ENCODE results near the gene AKAP6.

AKAP6 gene

GRCh38 chr14:32399920-32400319, 70.8 kb downstream of the AKAP6 start:
- H3K4me3 Mint-ChIP-seq = no peak overlapping the region
- H3K36me3 Mint-ChIP-seq (ENCODE audit: low read depth) = no peaks in the 10 kb centered on the region
- H3K4me1 Mint-ChIP-seq (ENCODE audit: low read depth) = no peaks in the 10 kb centered on the region
- no peaks in the 10 kb centered on the region for H3K9me3 Mint-ChIP-seq
- no peaks in the 10 kb centered on the region for H3K27me3 Mint-ChIP-seq (ENCODE audit: low read depth)
- no peak overlapping the region for H3K27ac Mint-ChIP-seq

- Mint-ChIP-seq H3K4me3 (no peak overlapping the region), H3K4me1 (ENCODE audit: low read depth) (no peaks in the 10 kb centered on the region), H3K27ac (no peak overlapping the region), H3K36me3 (ENCODE audit: low read depth) (no peaks in the 10 kb centered on the region), H3K9me3 (no peaks in the 10 kb centered on the region), H3K27me3 (ENCODE audit: low read depth) (no peaks in the 10 kb centered on the region)
These were observed 71.4 kb downstream of the AKAP6 start for GRCh38 chr14:32400480-32400879.

- Mint-ChIP-seq H3K4me1 (ENCODE audit: low read depth) (no peaks in the 10 kb centered on the region), H3K27ac (no peak overlapping the region), H3K4me3 (no peak overlapping the region), H3K36me3 (ENCODE audit: low read depth) (no peaks in the 10 kb centered on the region), H3K27me3 (ENCODE audit: low read depth) (no peaks in the 10 kb centered on the region), H3K9me3 (no peaks in the 10 kb centered on the region)
These were observed 73.9 kb downstream of the AKAP6 start for GRCh38 chr14:32403021-32403420.

GRCh38 chr14:32403688-32404087, 74.6 kb downstream of the AKAP6 start:
- H3K4me1 Mint-ChIP-seq (ENCODE audit: low read depth) = no peaks in the 10 kb centered on the region
- no peaks in the 10 kb centered on the region for H3K9me3 Mint-ChIP-seq
- no peaks in the 10 kb centered on the region for H3K27me3 Mint-ChIP-seq (ENCODE audit: low read depth)
- H3K36me3 Mint-ChIP-seq (ENCODE audit: low read depth) = no peaks in the 10 kb centered on the region
- H3K27ac Mint-ChIP-seq = no peak overlapping the region
- H3K4me3 Mint-ChIP-seq = no peak overlapping the region

GRCh38 chr14:32404784-32405573, 75.9 kb downstream of the AKAP6 start:
- Mint-ChIP-seq H3K36me3 (ENCODE audit: low read depth) (no peaks in the 10 kb centered on the region), H3K27me3 (ENCODE audit: low read depth) (no peaks in the 10 kb centered on the region), H3K4me3 (no peak overlapping the region), H3K4me1 (ENCODE audit: low read depth) (no peaks in the 10 kb centered on the region), H3K9me3 (no peaks in the 10 kb centered on the region), H3K27ac (no peak overlapping the region)

- H3K4me1 Mint-ChIP-seq (ENCODE audit: low read depth) = no peaks in the 10 kb centered on the region
- H3K27me3 Mint-ChIP-seq (ENCODE audit: low read depth) = no peaks in the 10 kb centered on the region
- H3K36me3 Mint-ChIP-seq (ENCODE audit: low read depth) = no peaks in the 10 kb centered on the region
These were observed 76.8 kb downstream of the AKAP6 start for GRCh38 chr14:32405856-32406255.

GRCh38 chr14:32407130-32407529, 78.0 kb downstream of the AKAP6 start:
- Mint-ChIP-seq H3K4me3 (no peak overlapping the region), H3K27me3 (ENCODE audit: low read depth) (peaks cover under 1% of the 10 kb centered on the region), H3K4me1 (ENCODE audit: low read depth) (no peaks in the 10 kb centered on the region), H3K9me3 (no peaks in the 10 kb centered on the region), H3K36me3 (ENCODE audit: low read depth) (no peaks in the 10 kb centered on the region), H3K27ac (no peak overlapping the region)

More at GRCh38 chr14:32405856-32406255, 76.8 kb downstream of the AKAP6 start:
- Mint-ChIP-seq H3K4me3 (no peak overlapping the region), H3K9me3 (no peaks in the 10 kb centered on the region), H3K27ac (no peak overlapping the region)

- Mint-ChIP-seq H3K4me3 (no peak overlapping the region), H3K9me3 (no peaks in the 10 kb centered on the region), H3K36me3 (ENCODE audit: low read depth) (no peaks in the 10 kb centered on the region), H3K4me1 (ENCODE audit: low read depth) (no peaks in the 10 kb centered on the region), H3K27me3 (ENCODE audit: low read depth) (peaks cover 5% of the 10 kb centered on the region), H3K27ac (no peak overlapping the region)
These were observed 78.9 kb downstream of the AKAP6 start for GRCh38 chr14:32408018-32408417.

GRCh38 chr14:32412103-32412502, 83.0 kb downstream of the AKAP6 start:
- H3K27me3 Mint-ChIP-seq (ENCODE audit: low read depth) = peaks cover 5% of the 10 kb centered on the region
- H3K27ac Mint-ChIP-seq = no peak overlapping the region
- H3K4me3 Mint-ChIP-seq = no peak overlapping the region

GRCh38 chr14:32412532-32412931, 83.4 kb downstream of the AKAP6 start:
- H3K4me3 Mint-ChIP-seq = no peak overlapping the region
- no peaks in the 10 kb centered on the region for H3K4me1 Mint-ChIP-seq (ENCODE audit: low read depth)
- no peak overlapping the region for H3K27ac Mint-ChIP-seq
- no peaks in the 10 kb centered on the region for H3K9me3 Mint-ChIP-seq
- peaks cover 5% of the 10 kb centered on the region for H3K27me3 Mint-ChIP-seq (ENCODE audit: low read depth)
- no peaks in the 10 kb centered on the region for H3K36me3 Mint-ChIP-seq (ENCODE audit: low read depth)

More at GRCh38 chr14:32412103-32412502, 83.0 kb downstream of the AKAP6 start:
- no peaks in the 10 kb centered on the region for H3K4me1 Mint-ChIP-seq (ENCODE audit: low read depth)
- H3K36me3 Mint-ChIP-seq (ENCODE audit: low read depth) = no peaks in the 10 kb centered on the region
- no peaks in the 10 kb centered on the region for H3K9me3 Mint-ChIP-seq

- no peaks in the 10 kb centered on the region for H3K36me3 Mint-ChIP-seq (ENCODE audit: low read depth)
- H3K27ac Mint-ChIP-seq = no peak overlapping the region
- H3K4me1 Mint-ChIP-seq (ENCODE audit: low read depth) = no peaks in the 10 kb centered on the region
- H3K4me3 Mint-ChIP-seq = no peak overlapping the region
- H3K9me3 Mint-ChIP-seq = no peaks in the 10 kb centered on the region
- peaks cover 5% of the 10 kb centered on the region for H3K27me3 Mint-ChIP-seq (ENCODE audit: low read depth)
These were observed 85.0 kb downstream of the AKAP6 start for GRCh38 chr14:32413967-32414640.

GRCh38 chr14:32414808-32415255, 85.7 kb downstream of the AKAP6 start:
- Mint-ChIP-seq H3K36me3 (ENCODE audit: low read depth) (no peaks in the 10 kb centered on the region), H3K27ac (no peak overlapping the region), H3K4me1 (ENCODE audit: low read depth) (no peaks in the 10 kb centered on the region), H3K4me3 (no peak overlapping the region), H3K27me3 (ENCODE audit: low read depth) (peaks cover 5% of the 10 kb centered on the region), H3K9me3 (no peaks in the 10 kb centered on the region)

GRCh38 chr14:32417956-32418552, 89.0 kb downstream of the AKAP6 start:
- no peak overlapping the region for H3K27ac Mint-ChIP-seq
- H3K9me3 Mint-ChIP-seq = no peaks in the 10 kb centered on the region
- no peak overlapping the region for H3K4me3 Mint-ChIP-seq
- no peaks in the 10 kb centered on the region for H3K4me1 Mint-ChIP-seq (ENCODE audit: low read depth)
- H3K36me3 Mint-ChIP-seq (ENCODE audit: low read depth) = no peaks in the 10 kb centered on the region
- H3K27me3 Mint-ChIP-seq (ENCODE audit: low read depth) = no peaks in the 10 kb centered on the region

GRCh38 chr14:32419429-32419828, 90.3 kb downstream of the AKAP6 start:
- Mint-ChIP-seq H3K4me3 (no peak overlapping the region), H3K27me3 (ENCODE audit: low read depth) (no peaks in the 10 kb centered on the region), H3K4me1 (ENCODE audit: low read depth) (no peaks in the 10 kb centered on the region), H3K27ac (no peak overlapping the region), H3K36me3 (ENCODE audit: low read depth) (no peaks in the 10 kb centered on the region), H3K9me3 (no peaks in the 10 kb centered on the region)

- Mint-ChIP-seq H3K27ac (no peak overlapping the region), H3K36me3 (ENCODE audit: low read depth) (no peaks in the 10 kb centered on the region), H3K4me3 (no peak overlapping the region), H3K4me1 (ENCODE audit: low read depth) (no peaks in the 10 kb centered on the region), H3K9me3 (no peaks in the 10 kb centered on the region), H3K27me3 (ENCODE audit: low read depth) (no peaks in the 10 kb centered on the region)
These were observed 92.7 kb downstream of the AKAP6 start for GRCh38 chr14:32421781-32422180.
